Measurements from ENCODE around the gene LRRC4.

Gene LRRC4

DNA sequence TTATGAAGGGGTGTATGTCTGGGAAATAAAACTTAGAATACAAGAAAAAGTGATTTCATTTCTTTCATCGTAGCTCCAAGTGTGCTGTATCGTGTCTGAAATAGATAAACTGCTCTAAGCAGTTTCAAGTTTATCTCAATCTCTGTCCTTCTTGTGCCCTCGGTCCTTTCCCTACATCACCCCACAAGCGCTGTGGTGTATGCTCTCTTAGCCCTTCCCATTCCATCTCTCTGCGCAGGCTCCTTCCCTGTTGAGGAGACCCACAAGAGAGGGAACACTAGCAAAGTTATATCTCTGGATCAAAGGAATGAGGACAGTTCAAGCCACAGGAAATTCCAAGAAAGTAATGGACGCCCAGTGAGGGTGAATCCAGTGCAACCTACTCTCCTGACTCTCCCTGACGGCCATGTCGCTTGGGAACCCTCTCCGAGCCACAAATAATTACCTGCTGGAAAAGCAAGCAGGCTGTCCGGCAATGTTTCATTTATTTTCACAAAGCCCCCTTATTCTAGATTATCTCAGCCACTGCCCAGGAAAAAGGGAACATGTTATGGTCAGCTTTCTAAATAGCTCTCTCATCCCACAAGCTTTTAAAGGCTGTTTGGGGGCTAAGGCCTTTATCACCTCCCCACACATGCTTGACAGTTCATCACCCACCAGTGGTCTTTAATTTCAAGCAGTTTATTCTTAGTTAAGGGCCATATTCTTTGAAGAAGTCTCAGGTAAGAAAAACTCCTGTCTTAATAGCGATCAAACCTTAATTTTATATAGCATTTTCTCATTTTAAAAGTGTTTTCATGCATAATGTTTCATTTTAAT, 34.8 kb downstream of the LRRC4 start:
- no peak overlapping the region for H3K4me3 ChIP-seq (ENCODE audit: severe bottlenecking)
- H3K36me3 ChIP-seq (ENCODE audit: low read depth): peaks cover 40% of the 10 kb centered on the region
- H3K27ac ChIP-seq (ENCODE audit: poor library complexity, severe bottlenecking): no peak overlapping the region

DNA sequence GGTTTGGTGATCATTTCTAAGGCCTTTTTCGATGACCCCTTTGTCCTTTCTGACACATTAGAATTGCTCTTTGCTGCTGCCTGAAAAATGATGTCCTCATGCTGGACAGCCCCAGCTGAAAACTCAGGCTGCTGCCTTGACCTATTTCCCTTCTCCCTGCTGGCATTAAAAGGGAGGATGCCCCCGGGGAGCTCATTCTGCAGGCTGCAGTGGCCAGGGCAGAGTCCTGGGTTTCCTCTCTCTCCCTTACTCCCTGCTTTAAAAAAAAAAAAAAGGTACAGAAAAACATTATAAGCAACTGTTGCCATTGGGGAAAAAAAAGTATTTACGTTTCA, 35.4 kb downstream of the LRRC4 start:
- H3K36me3 ChIP-seq (ENCODE audit: low read depth): peaks cover 46% of the 10 kb centered on the region
- H3K9me3 ChIP-seq (ENCODE audit: severe bottlenecking): no peaks in the 10 kb centered on the region
- no peak overlapping the region for H3K27ac ChIP-seq (ENCODE audit: poor library complexity, severe bottlenecking)
- ATAC-seq (ENCODE audit: low read depth) (no peak), DNase-seq (ENCODE audit: low spot score) (no peak)
- TF ChIP-seq, protein P1, sequence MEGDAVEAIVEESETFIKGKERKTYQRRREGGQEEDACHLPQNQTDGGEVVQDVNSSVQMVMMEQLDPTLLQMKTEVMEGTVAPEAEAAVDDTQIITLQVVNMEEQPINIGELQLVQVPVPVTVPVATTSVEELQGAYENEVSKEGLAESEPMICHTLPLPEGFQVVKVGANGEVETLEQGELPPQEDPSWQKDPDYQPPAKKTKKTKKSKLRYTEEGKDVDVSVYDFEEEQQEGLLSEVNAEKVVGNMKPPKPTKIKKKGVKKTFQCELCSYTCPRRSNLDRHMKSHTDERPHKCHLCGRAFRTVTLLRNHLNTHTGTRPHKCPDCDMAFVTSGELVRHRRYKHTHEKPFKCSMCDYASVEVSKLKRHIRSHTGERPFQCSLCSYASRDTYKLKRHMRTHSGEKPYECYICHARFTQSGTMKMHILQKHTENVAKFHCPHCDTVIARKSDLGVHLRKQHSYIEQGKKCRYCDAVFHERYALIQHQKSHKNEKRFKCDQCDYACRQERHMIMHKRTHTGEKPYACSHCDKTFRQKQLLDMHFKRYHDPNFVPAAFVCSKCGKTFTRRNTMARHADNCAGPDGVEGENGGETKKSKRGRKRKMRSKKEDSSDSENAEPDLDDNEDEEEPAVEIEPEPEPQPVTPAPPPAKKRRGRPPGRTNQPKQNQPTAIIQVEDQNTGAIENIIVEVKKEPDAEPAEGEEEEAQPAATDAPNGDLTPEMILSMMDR (IDR thresholded peaks at IDR 0.05; ENCODE audit: poor library complexity, severe bottlenecking): no peak
- H3K4me1 ChIP-seq (ENCODE audit: insufficient read depth, poor library complexity, severe bottlenecking): no peaks in the 10 kb centered on the region
- no peak overlapping the region for H3K4me3 ChIP-seq (ENCODE audit: severe bottlenecking)
- no peaks in the 10 kb centered on the region for H3K27me3 ChIP-seq (ENCODE audit: insufficient read depth, poor library complexity, severe bottlenecking)

More for the DNA sequence above, 34.8 kb downstream of the LRRC4 start:
- Histone ChIP-seq H3K27me3 (ENCODE audit: insufficient read depth, poor library complexity, severe bottlenecking) (no peaks in the 10 kb centered on the region), H3K9me3 (ENCODE audit: severe bottlenecking) (no peaks in the 10 kb centered on the region), H3K4me1 (ENCODE audit: insufficient read depth, poor library complexity, severe bottlenecking) (no peaks in the 10 kb centered on the region)
- no peak for DNase-seq (ENCODE audit: low spot score)
- ATAC-seq (ENCODE audit: low read depth): no peak
- TF ChIP-seq, protein P1 (IDR thresholded peaks at IDR 0.05; ENCODE audit: poor library complexity, severe bottlenecking): no peak

DNA sequence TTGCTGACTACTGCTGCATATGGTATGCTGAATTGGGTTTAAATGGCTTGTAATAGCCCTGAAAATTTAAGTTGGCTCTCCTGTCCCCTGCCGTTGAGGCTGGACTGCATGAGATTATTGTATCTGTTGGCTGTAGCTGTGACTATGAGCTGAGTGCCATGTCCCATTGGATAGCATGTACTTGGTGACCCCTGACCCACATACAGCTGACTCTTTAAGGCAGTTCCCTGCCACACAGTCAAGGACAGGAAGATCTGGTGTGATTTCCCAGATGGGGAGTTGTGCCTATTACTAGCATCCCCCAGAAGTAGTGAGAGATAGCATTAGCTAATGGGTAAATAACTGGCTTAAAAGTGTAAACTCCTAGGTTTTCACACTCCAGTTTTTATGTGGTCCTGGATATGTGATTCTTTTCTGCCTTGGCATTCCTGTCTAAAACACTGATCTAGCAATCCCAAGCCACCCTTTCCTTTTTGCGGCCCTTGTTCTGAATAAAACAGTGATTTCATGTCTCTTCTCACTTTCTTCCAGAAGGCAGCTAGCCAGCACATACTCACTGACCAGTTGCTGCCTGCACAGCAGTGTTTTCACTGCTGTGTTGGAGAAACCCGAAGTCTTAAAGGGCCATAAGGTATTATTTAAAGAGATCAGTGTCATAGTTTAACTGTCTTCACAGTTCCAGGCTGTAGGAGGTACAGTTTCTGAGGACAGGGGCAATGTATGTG, 35.9 kb downstream of the LRRC4 start:
- H3K27ac ChIP-seq (ENCODE audit: poor library complexity, severe bottlenecking): no peak overlapping the region
- DNase-seq (ENCODE audit: low spot score): no peak

DNA sequence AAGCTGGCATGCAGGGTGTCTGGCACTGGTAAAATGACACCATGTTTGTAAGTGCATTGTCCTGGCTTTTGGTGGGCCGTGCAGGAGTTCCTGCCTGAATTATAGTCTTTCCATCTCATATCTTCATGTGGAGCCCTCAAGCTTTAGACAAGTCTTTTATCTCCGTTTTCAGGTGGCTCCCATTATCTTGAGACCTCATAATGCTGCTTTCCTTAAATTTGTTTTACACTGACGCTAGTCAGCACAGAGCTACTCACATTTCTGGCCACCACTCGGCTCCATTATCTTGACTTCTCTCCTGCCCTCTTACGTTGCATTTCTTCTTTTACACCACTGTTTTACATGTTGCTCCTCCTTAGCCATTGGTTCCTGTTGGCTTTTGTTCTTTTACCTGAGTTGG, 37.2 kb downstream of the LRRC4 start:
- DNase-seq (ENCODE audit: low spot score): no peak
- Histone ChIP-seq H3K4me3 (ENCODE audit: severe bottlenecking) (no peak overlapping the region), H3K27me3 (ENCODE audit: insufficient read depth, poor library complexity, severe bottlenecking) (no peaks in the 10 kb centered on the region), H3K4me1 (ENCODE audit: insufficient read depth, poor library complexity, severe bottlenecking) (no peaks in the 10 kb centered on the region), H3K36me3 (ENCODE audit: low read depth) (peaks cover 49% of the 10 kb centered on the region), H3K27ac (ENCODE audit: poor library complexity, severe bottlenecking) (no peak overlapping the region), H3K9me3 (ENCODE audit: severe bottlenecking) (no peaks in the 10 kb centered on the region)
- TF ChIP-seq, protein P1 (IDR thresholded peaks at IDR 0.05; ENCODE audit: poor library complexity, severe bottlenecking): no peak
- no peak for ATAC-seq (ENCODE audit: low read depth)

More for the DNA sequence above, 35.9 kb downstream of the LRRC4 start:
- H3K9me3 ChIP-seq (ENCODE audit: severe bottlenecking): no peaks in the 10 kb centered on the region
- no peak for ATAC-seq (ENCODE audit: low read depth)
- no peaks in the 10 kb centered on the region for H3K27me3 ChIP-seq (ENCODE audit: insufficient read depth, poor library complexity, severe bottlenecking)
- H3K36me3 ChIP-seq (ENCODE audit: low read depth): peaks cover 49% of the 10 kb centered on the region
- no peaks in the 10 kb centered on the region for H3K4me1 ChIP-seq (ENCODE audit: insufficient read depth, poor library complexity, severe bottlenecking)
- H3K4me3 ChIP-seq (ENCODE audit: severe bottlenecking): no peak overlapping the region
- TF ChIP-seq, protein P1 (IDR thresholded peaks at IDR 0.05; ENCODE audit: poor library complexity, severe bottlenecking): no peak

All from RWPE2 (cell line).